Endothelial cell of umbilical vein (primary cell): ENCODE data around the gene NACAD. TPM values are rescaled to one million over a fixed set of nuclear protein-coding genes. Genes with fewer than 3 reads are reported as not detected.

Experiments
- BruUV-seq: library from RNA; stranded (reverse); fragments of 400-500 nt; replicated peaks from 2 replicates; lab custom pipeline; 2021; lab: Mats Ljungman, UMichigan
- CTCF ChIA-PET: fragments of 300-600, 350-600 bp; sonication (Branson Sonifier 250); formaldehyde crosslinking; loops from one replicate; lab custom pipeline; 2021; ENCODE audit warnings: antibody characterized with exemption, inconsistent platforms; lab: Charles Lee
- POLR2A ChIA-PET: fragments of 300-600, 350-600 bp; sonication (Branson Sonifier 250); formaldehyde crosslinking; loops from one replicate; lab custom pipeline; 2021; ENCODE audit warnings: antibody characterized with exemption, inconsistent platforms; lab: Charles Lee
- DNase-seq: peaks from one replicate; pipeline ENCODE4 v3.0.0-alpha.2; 2011; ENCODE audit warnings: low read depth, low spot score
- FAIRE-seq: peaks from 2 replicates; lab custom pipeline; 2011; peaks lifted over from hg19 to GRCh38; lab: Jason Lieb, UNC
- H2AFZ ChIP-seq: 2 replicates; pipeline ENCODE4 v1.6.0; 2012; ENCODE audit warnings: low read depth, low read length, control low read depth, inconsistent platforms
- H3K27ac ChIP-seq: 2 replicates; pipeline ENCODE4 v1.5.1; 2011; ENCODE audit warnings: low read depth, mild to moderate bottlenecking, control low read depth, low read length, moderate library complexity; ENCODE audit not compliant: insufficient read depth
- H3K27me3 ChIP-seq, 2 experiments: 2 replicates each; pipeline versions ENCODE4 v1.6.0 to v1.6.1; 2011; ENCODE audit warnings: low read length in 2 of 2, mixed read lengths in 1 of 2; ENCODE audit not compliant: control insufficient read depth in 2 of 2, insufficient read depth in 2 of 2
- H3K36me3 ChIP-seq, 2 experiments: 2 replicates in 1 of 2; 3 replicates in 1 of 2; pipeline ENCODE4 v1.5.1; 2011; ENCODE audit warnings: low read length in 2 of 2, mild to moderate bottlenecking in 1 of 2, moderate library complexity in 1 of 2; ENCODE audit not compliant: control insufficient read depth in 2 of 2, insufficient read depth in 2 of 2; ENCODE audit errors: extremely low read depth in 1 of 2
- H3K4me1 ChIP-seq: 3 replicates; pipeline ENCODE4 v1.5.1; 2011; ENCODE audit warnings: mild to moderate bottlenecking, low read length; ENCODE audit not compliant: control insufficient read depth, insufficient read depth; ENCODE audit errors: extremely low read depth
- H3K4me2 ChIP-seq: 2 replicates; pipeline ENCODE4 v1.6.1; 2011; ENCODE audit warnings: low read length, control low read depth, mixed read lengths; ENCODE audit not compliant: insufficient read depth
- H3K4me3 ChIP-seq, 3 experiments: fragments of 200-600 bp in 1 of 3; sonication (generic), shearing (Covaris generic) in 1 of 3; replicated peaks in 1 of 3; 2 replicates each; pipeline ENCODE4 v1.5.1; 2011 to 2016; ENCODE audit warnings: control low read depth in 3 of 3, low read length in 3 of 3, mild to moderate bottlenecking in 2 of 3, inconsistent platforms in 1 of 3, low read depth in 1 of 3, moderate library complexity in 1 of 3; ENCODE audit not compliant: insufficient read depth in 1 of 3
- H3K79me2 ChIP-seq: 2 replicates; pipeline ENCODE4 v1.6.0; 2012; ENCODE audit warnings: low read length, inconsistent platforms; ENCODE audit not compliant: control insufficient read depth, insufficient read depth
- H3K9ac ChIP-seq: replicated peaks from 2 replicates; pipeline ENCODE3; 2011; ENCODE audit warnings: low read length, control low read depth; ENCODE audit not compliant: insufficient read depth; ENCODE audit errors: extremely low read depth
- H3K9me1 ChIP-seq: replicated peaks from 3 replicates; pipeline ENCODE4 v1.6.0; 2011; ENCODE audit warnings: mild to moderate bottlenecking, low read length; ENCODE audit not compliant: control insufficient read depth, insufficient read depth; ENCODE audit errors: extremely low read depth
- H3K9me3 ChIP-seq: replicated peaks from 2 replicates; pipeline ENCODE4 v1.5.1; 2012; ENCODE audit warnings: low read length, inconsistent platforms; ENCODE audit not compliant: control insufficient read depth, insufficient read depth
- H4K20me1 ChIP-seq: replicated peaks from 2 replicates; pipeline ENCODE3; 2011; ENCODE audit warnings: mild to moderate bottlenecking, low read length; ENCODE audit not compliant: control insufficient read depth, insufficient read depth; ENCODE audit errors: extremely low read depth
- EZH2 ChIP-seq: IDR thresholded peaks from 2 replicates; pipeline ENCODE4 v1.6.1; 2012; ENCODE audit warnings: borderline replicate concordance, low read depth, mild to moderate bottlenecking, moderate library complexity, low read length, inconsistent platforms; ENCODE audit not compliant: severe bottlenecking
- FOS ChIP-seq: IDR thresholded peaks from 2 replicates; pipeline ENCODE4 v1.6.1; 2011; ENCODE audit warnings: mild to moderate bottlenecking, low read length, moderate library complexity, borderline replicate concordance; ENCODE audit not compliant: insufficient read depth
- GATA2 ChIP-seq: IDR thresholded peaks from 2 replicates; pipeline ENCODE4 v1.7.0; 2011; ENCODE audit warnings: low read depth, mild to moderate bottlenecking, moderate library complexity, mixed read lengths, low read length; ENCODE audit not compliant: insufficient read length, insufficient read depth
- JUN ChIP-seq: IDR thresholded peaks from 2 replicates; pipeline ENCODE4 v1.6.1; 2011; ENCODE audit warnings: borderline replicate concordance, low read depth; ENCODE audit not compliant: insufficient read length, insufficient read depth
- MYC ChIP-seq: IDR thresholded peaks from one replicate; pipeline ENCODE4 v1.6.1; 2011; ENCODE audit warnings: mild to moderate bottlenecking, low read depth, low read length
- POLR2A ChIP-seq: IDR thresholded peaks from 2 replicates; pipeline ENCODE4 v1.6.1; 2012; ENCODE audit warnings: low read depth, mild to moderate bottlenecking, control low read depth, low read length
- POLR2AphosphoS5 ChIP-seq: IDR thresholded peaks from 2 replicates; pipeline ENCODE4 v1.6.1; 2012; ENCODE audit warnings: low read depth, mild to moderate bottlenecking, control low read depth, low read length, moderate library complexity; ENCODE audit not compliant: insufficient read depth
- dilution Hi-C: fragments of 300-500 bp; cut with MboI; formaldehyde crosslinking; loops from one replicate; pipeline ENCODE4 v1.15.0; 2019; ENCODE audit warnings: low sequenced_read_pairs; ENCODE audit not compliant: extremely low pct_ligation_motif_present
- intact Hi-C: fragments of 100-400 bp; cut with micrococcal nuclease; formaldehyde crosslinking; loops from one replicate; pipeline ENCODE4 v1.10.0; 2022
- polyA plus RNA-seq, 4 experiments: library from polyadenylated mRNA; depleted of rRNA in 3 of 4; stranded (reverse) in 3 of 4; unstranded in 1 of 4; fragments of >200 nt; gene quantifications; 2 replicates each; pipeline versions ENCODE4 v1.2.1 to v1.2.3, GENCODE V29; 2011 to 2012; ENCODE audit warnings: missing spikeins in 1 of 4
- total RNA-seq: library from RNA; stranded (reverse); gene quantifications from 2 replicates; pipeline ENCODE4 v1.2.3, GENCODE V29; 2021
- TF ChIP-seq, protein P1 (sequence below), 2 donors: IDR thresholded peaks; 1 replicate in 1 of 2; 2 replicates in 1 of 2; pipeline ENCODE4 v1.5.1; 2011; ENCODE audit warnings: low read length in 2 of 2, mild to moderate bottlenecking in 2 of 2, moderate library complexity in 2 of 2, control low read depth in 1 of 2, inconsistent platforms in 1 of 2, low read depth in 1 of 2; ENCODE audit not compliant: insufficient read depth in 1 of 2; ENCODE audit errors: extremely low read depth in 1 of 2
- TF ChIP-seq, protein P2 (sequence below): IDR thresholded peaks from 2 replicates; pipeline ENCODE4 v1.6.1; 2011; ENCODE audit not compliant: insufficient read depth, insufficient read length

NACAD gene
- total and polyA plus RNA-seq, 2 donors (not counting 3 experiments of a cell fraction or from before 2014, with no cell fraction given): 1.4 to 6.6 TPM

DNA sequence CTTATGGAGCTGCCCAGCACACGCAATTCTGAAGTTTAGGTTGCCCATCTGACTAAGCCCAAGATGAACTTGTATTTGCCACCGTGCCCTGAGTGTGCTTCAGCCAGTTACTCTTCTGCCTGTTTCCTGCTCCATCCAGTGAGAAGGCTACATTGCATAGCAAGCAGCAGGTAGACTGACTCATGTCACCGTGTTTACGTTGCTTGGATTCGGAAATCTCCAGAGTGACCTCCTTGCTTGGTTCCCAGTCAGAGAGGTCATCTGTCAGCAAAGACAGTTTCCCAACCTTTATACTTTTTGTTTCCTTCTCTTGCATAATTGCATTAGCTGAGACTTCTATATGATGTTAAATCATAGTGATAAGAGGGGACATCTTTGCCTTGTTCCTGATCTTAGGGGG, 30.9 kb downstream of the NACAD start:
- no peaks in the 10 kb centered on the region for H3K9me1 ChIP-seq
- dilution Hi-C loops: no loop called here
- TF ChIP-seq EZH2: no peak
- TF ChIP-seq POLR2A: no peak
- no peak for TF ChIP-seq MYC
- TF ChIP-seq, protein P1, sequence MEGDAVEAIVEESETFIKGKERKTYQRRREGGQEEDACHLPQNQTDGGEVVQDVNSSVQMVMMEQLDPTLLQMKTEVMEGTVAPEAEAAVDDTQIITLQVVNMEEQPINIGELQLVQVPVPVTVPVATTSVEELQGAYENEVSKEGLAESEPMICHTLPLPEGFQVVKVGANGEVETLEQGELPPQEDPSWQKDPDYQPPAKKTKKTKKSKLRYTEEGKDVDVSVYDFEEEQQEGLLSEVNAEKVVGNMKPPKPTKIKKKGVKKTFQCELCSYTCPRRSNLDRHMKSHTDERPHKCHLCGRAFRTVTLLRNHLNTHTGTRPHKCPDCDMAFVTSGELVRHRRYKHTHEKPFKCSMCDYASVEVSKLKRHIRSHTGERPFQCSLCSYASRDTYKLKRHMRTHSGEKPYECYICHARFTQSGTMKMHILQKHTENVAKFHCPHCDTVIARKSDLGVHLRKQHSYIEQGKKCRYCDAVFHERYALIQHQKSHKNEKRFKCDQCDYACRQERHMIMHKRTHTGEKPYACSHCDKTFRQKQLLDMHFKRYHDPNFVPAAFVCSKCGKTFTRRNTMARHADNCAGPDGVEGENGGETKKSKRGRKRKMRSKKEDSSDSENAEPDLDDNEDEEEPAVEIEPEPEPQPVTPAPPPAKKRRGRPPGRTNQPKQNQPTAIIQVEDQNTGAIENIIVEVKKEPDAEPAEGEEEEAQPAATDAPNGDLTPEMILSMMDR (IDR thresholded peaks at IDR 0.05; ENCODE audit: extremely low read depth in 1 of 2, insufficient read depth in 1 of 2, low read depth in 1 of 2, low read length in 2 of 2): no peak
- TF ChIP-seq FOS: no peak
- no peak for TF ChIP-seq POLR2AphosphoS5
- TF ChIP-seq, protein P2, sequence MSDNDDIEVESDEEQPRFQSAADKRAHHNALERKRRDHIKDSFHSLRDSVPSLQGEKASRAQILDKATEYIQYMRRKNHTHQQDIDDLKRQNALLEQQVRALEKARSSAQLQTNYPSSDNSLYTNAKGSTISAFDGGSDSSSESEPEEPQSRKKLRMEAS: no peak
- TF ChIP-seq JUN: no peak
- TF ChIP-seq GATA2: no peak
- no peak overlapping the region for H3K27ac ChIP-seq
- DNase-seq: no peak
- no peaks in the 10 kb centered on the region for H3K36me3 ChIP-seq
- H2AFZ ChIP-seq: no peak overlapping the region
- no TSS peak for BruUV-seq
- H3K9ac ChIP-seq: no peak overlapping the region
- FAIRE-seq: no peak
- H4K20me1 ChIP-seq: peaks cover 2% of the 10 kb centered on the region
- intact Hi-C loops: no loop called here
- H3K4me1 ChIP-seq: no peaks in the 10 kb centered on the region
- peaks cover 26% of the 10 kb centered on the region for H3K79me2 ChIP-seq
- H3K4me2 ChIP-seq: no peak overlapping the region
- no peak overlapping the region for H3K4me3 ChIP-seq
- POLR2A ChIA-PET: no interaction called here
- H3K9me3 ChIP-seq: no peaks in the 10 kb centered on the region
- no peaks in the 10 kb centered on the region for H3K27me3 ChIP-seq
- CTCF ChIA-PET: interaction anchor here (0.9 kb wide), 1 partner anchor 12 kb away, joined by 3 read pairs; no protein-coding TSS in a partner anchor
